ENCODE measurements around the gene VAV2. TPM values are rescaled to one million over a fixed set of nuclear protein-coding genes. Genes with fewer than 3 reads are reported as not detected.

VAV2 gene
- total RNA-seq, 4 donors from 2014 or later: 10.3 to 20.1 (median 13.1) TPM

GRCh38 chr9:133824106-133824801, 167.9 kb downstream of the VAV2 start:
- 74 to 88% methylated on average over 6 to 14 of the region's 14 CpGs for WGBS, 2 donors
- no peak overlapping the region for H3K27ac ChIP-seq
- H3K4me3 ChIP-seq: no peak overlapping the region
- H3K27me3 ChIP-seq: no peaks in the 10 kb centered on the region
- H3K4me1 ChIP-seq: peaks cover 0 to 12% (median 0%) of the 10 kb centered on the region in 4 donors
- DNase-seq (ENCODE audit: low spot score in 2 of 2): no peak
- no peaks in the 10 kb centered on the region for H3K36me3 ChIP-seq
- no peak for TF ChIP-seq EP300 (IDR thresholded peaks at IDR 0.05)
- no peak for TF ChIP-seq CTCF (IDR thresholded peaks at IDR 0.05)
- no peak for TF ChIP-seq POLR2A (IDR thresholded peaks at IDR 0.05)
- H3K9me3 ChIP-seq: no peaks in the 10 kb centered on the region

GRCh38 chr9:133823189-133824105, 168.7 kb downstream of the VAV2 start:
- no peaks in the 10 kb centered on the region for H3K9me3 ChIP-seq
- H3K4me3 ChIP-seq: no peak overlapping the region
- H3K4me1 ChIP-seq: peaks cover 0 to 12% (median 0%) of the 10 kb centered on the region in 4 donors
- no peak for TF ChIP-seq CTCF (IDR thresholded peaks at IDR 0.05)
- no peak for TF ChIP-seq POLR2A (IDR thresholded peaks at IDR 0.05)
- no peak overlapping the region for H3K27ac ChIP-seq
- WGBS, 2 donors: 78 to 83% methylated on average over 29 of the region's 29 CpGs
- no peak for DNase-seq (ENCODE audit: low spot score in 2 of 2)
- H3K36me3 ChIP-seq: no peaks in the 10 kb centered on the region
- no peaks in the 10 kb centered on the region for H3K27me3 ChIP-seq

GRCh38 chr9:133822430-133823065, 169.6 kb downstream of the VAV2 start:
- H3K27me3 ChIP-seq: no peaks in the 10 kb centered on the region
- H3K9me3 ChIP-seq: no peaks in the 10 kb centered on the region
- no peak for TF ChIP-seq EP300 (IDR thresholded peaks at IDR 0.05)
- no peak for TF ChIP-seq POLR2A (IDR thresholded peaks at IDR 0.05)
- TF ChIP-seq CTCF (IDR thresholded peaks at IDR 0.05): no peak

GRCh38 chr9:133821601-133822429, 170.3 kb downstream of the VAV2 start:
- TF ChIP-seq POLR2A (IDR thresholded peaks at IDR 0.05) (no peak), CTCF (IDR thresholded peaks at IDR 0.05) (no peak), EP300 (IDR thresholded peaks at IDR 0.05) (no peak)
- Histone ChIP-seq H3K36me3 (no peaks in the 10 kb centered on the region), H3K4me1 (peaks cover 0 to 9% (median 0%) of the 10 kb centered on the region in 4 donors), H3K27me3 (no peaks in the 10 kb centered on the region), H3K9me3 (no peaks in the 10 kb centered on the region), H3K27ac (no peak overlapping the region), H3K4me3 (no peak overlapping the region)
- DNase-seq (ENCODE audit: low spot score in 2 of 2): no peak
- 71 to 75% methylated on average over 26 of the region's 26 CpGs for WGBS, 2 donors

More at GRCh38 chr9:133822430-133823065, 169.6 kb downstream of the VAV2 start:
- Histone ChIP-seq H3K36me3 (no peaks in the 10 kb centered on the region), H3K27ac (no peak overlapping the region), H3K4me3 (no peak overlapping the region), H3K4me1 (peaks cover 0 to 12% (median 0%) of the 10 kb centered on the region in 4 donors)
- DNase-seq (ENCODE audit: low spot score in 2 of 2): no peak
- WGBS, 2 donors: 90 to 94% methylated on average over 16 of the region's 16 CpGs

All from tibial nerve (tissue), 4 donors.